AG04450 (cell line): ENCODE data around the gene SLC2A9. TPM values are rescaled to one million over a fixed set of nuclear protein-coding genes. Genes with fewer than 3 reads are reported as not detected.

Experiments used
- CTCF ChIA-PET: fragments of 300-600, 350-600 bp; formaldehyde crosslinking; extraction: SDS; loops from one replicate; lab custom pipeline; 2022; ENCODE audit warnings: antibody characterized with exemption, inconsistent platforms; lab: Charles Lee
- POLR2A ChIA-PET: fragments of 350-600 bp; formaldehyde crosslinking; extraction: SDS; loops from one replicate; lab custom pipeline; 2021; ENCODE audit warnings: antibody characterized with exemption, inconsistent platforms; lab: Yijun Ruan, JAX
- DNase-seq: peaks from one replicate; pipeline ENCODE4 v3.0.0-alpha.2; 2011; ENCODE audit warnings: low read depth, low spot score
- H3K27ac ChIP-seq: one replicate; pipeline ENCODE4 v1.5.1; 2012; ENCODE audit warnings: low read depth, low read length, control low read depth
- H3K27me3 ChIP-seq: one replicate; pipeline ENCODE4 v1.6.0; 2012; ENCODE audit warnings: low read length; ENCODE audit not compliant: control insufficient read depth, insufficient read depth
- H3K4me3 ChIP-seq: 2 replicates; pipeline ENCODE4 v1.5.1; 2011; ENCODE audit warnings: mild to moderate bottlenecking, low read depth, low read length, control low read depth
- H3K9me3 ChIP-seq: 2 replicates; pipeline ENCODE4 v1.5.1; 2012; ENCODE audit warnings: low read length; ENCODE audit not compliant: control insufficient read depth, insufficient read depth
- CTCF ChIP-seq: IDR thresholded peaks from 2 replicates; pipeline ENCODE4 v1.5.1; 2011; ENCODE audit warnings: low read depth, low read length, control low read depth, inconsistent platforms
- polyA plus RNA-seq: library from polyadenylated mRNA; depleted of rRNA; stranded (reverse); fragments of >200 nt; gene quantifications from 2 replicates; pipeline ENCODE4 v1.2.3, GENCODE V29; 2011

Gene SLC2A9
- polyA plus RNA-seq, 1 experiment = 2.4 TPM

- TF ChIP-seq CTCF = no peak
These were observed 51.5 kb downstream of the SLC2A9 start for GRCh38 chr4:9969526-9970398.

DNA sequence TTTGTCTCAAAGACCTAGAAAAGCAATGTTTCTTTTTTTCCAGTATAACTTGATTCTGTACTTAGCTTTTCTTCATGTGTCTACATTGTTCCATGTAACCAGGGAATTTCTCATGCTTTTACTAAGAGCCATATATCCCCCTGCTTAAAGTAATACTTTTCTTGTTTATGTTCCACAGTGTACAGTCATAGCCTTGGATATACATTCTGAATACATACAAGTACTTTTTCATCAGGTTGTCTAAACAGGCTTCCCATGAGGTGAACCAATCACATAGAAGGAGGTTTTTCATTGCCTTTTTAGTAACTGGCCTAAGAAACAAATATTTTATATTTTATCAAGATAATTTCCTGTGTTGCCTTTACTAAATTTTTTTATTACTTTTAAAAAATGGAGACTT lies 52.8 kb downstream of the SLC2A9 start:
- peak; percentile 16 for DNase-seq
- TF ChIP-seq CTCF = no peak
- no peaks in the 10 kb centered on the region for H3K27me3 ChIP-seq
- no peak overlapping the region for H3K4me3 ChIP-seq
- ChIA-PET CTCF (no interaction called here), POLR2A (no interaction called here)
- no peak overlapping the region for H3K27ac ChIP-seq
- H3K9me3 ChIP-seq = no peaks in the 10 kb centered on the region

More at GRCh38 chr4:9969526-9970398, 51.5 kb downstream of the SLC2A9 start:
- Histone ChIP-seq H3K4me3 (no peak overlapping the region), H3K27me3 (no peaks in the 10 kb centered on the region), H3K27ac (no peak overlapping the region), H3K9me3 (no peaks in the 10 kb centered on the region)
- ChIA-PET CTCF (no interaction called here), POLR2A (no interaction called here)
- DNase-seq = no peak

DNA sequence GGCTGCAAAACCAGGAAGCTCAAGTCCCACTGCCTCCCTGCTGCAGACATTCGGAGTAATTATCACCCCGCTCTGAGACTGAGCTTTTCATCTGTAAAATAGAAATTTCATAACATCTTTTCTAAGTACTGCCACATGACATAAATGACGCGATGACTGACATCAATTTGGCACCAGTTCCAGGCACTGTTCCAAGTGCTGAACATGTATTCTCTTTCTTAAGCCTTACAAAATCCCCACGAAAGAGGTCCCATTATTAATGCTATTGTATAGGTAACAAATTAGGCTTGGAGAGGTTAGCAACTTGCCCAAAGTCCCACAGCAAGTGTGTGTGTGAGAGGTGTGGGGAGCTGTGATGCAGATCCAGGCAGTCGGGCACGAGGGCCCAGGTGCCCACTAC lies 56.4 kb downstream of the SLC2A9 start:
- Histone ChIP-seq H3K4me3 (no peak overlapping the region), H3K27me3 (no peaks in the 10 kb centered on the region), H3K27ac (no peak overlapping the region), H3K9me3 (no peaks in the 10 kb centered on the region; the same call in 1 of the 2 replicates)
- CTCF ChIA-PET = no interaction called here
- POLR2A ChIA-PET = no interaction called here
- DNase-seq = no peak
- no peak for TF ChIP-seq CTCF

- ChIA-PET POLR2A (no interaction called here), CTCF (no interaction called here)
- no peak for TF ChIP-seq CTCF
- Histone ChIP-seq H3K27ac (no peak overlapping the region), H3K27me3 (no peaks in the 10 kb centered on the region), H3K9me3 (no peaks in the 10 kb centered on the region; the same call in 1 of the 2 replicates), H3K4me3 (no peak overlapping the region)
- DNase-seq = no peak
These were observed 58.0 kb downstream of the SLC2A9 start for GRCh38 chr4:9963328-9963727.

- ChIA-PET CTCF (no interaction called here), POLR2A (no interaction called here)
- Histone ChIP-seq H3K9me3 (no peaks in the 10 kb centered on the region; the same call in 1 of the 2 replicates), H3K4me3 (no peak overlapping the region), H3K27me3 (no peaks in the 10 kb centered on the region), H3K27ac (no peak overlapping the region)
- TF ChIP-seq CTCF = no peak
- DNase-seq = no peak
These were observed 58.5 kb downstream of the SLC2A9 start for GRCh38 chr4:9962611-9963314.
